Measurements from ENCODE around the gene TMEM245. TPM values are rescaled to one million over a fixed set of nuclear protein-coding genes. Genes with fewer than 3 reads are reported as not detected.

Gene TMEM245
- total and polyA plus RNA-seq, 10 of the 15 experiments (the other 5 are each of a cell fraction or from before 2014, with no cell fraction given) = 7.4 to 36.1 (median 19.0) TPM

GRCh38 chr9:109095321-109095720, 24.4 kb downstream of the TMEM245 start:
- POLR2A ChIA-PET = no interaction called here
- Histone ChIP-seq H3K4me3 (no peak overlapping the region), H3K4me2 (ENCODE audit: control insufficient read depth, insufficient read depth) (no peak overlapping the region), H3K36me3 (ENCODE audit: control insufficient read depth in 2 of 2, insufficient read depth in 2 of 2, low read length in 1 of 2) (peaks cover 4 to 15% of the 10 kb centered on the region in 2 experiments), H3K9me3 (replicated peaks; ENCODE audit: control insufficient read depth, insufficient read depth, low read length) (no peaks in the 10 kb centered on the region), H3K27me3 (replicated peaks in 1 of 2; ENCODE audit: control insufficient read depth in 2 of 2, insufficient read depth in 2 of 2, low read length in 1 of 2) (no peaks in the 10 kb centered on the region), H2AFZ (ENCODE audit: control insufficient read depth, low read depth, low read length) (no peak overlapping the region), H4K20me1 (ENCODE audit: control insufficient read depth, insufficient read depth) (no peaks in the 10 kb centered on the region; the same call in 1 of the 2 replicates), H3K4me1 (ENCODE audit: control insufficient read depth, insufficient read depth, low read length) (peaks cover 17% of the 10 kb centered on the region), H3K79me2 (ENCODE audit: control insufficient read depth, insufficient read depth, low read length) (peaks cover 32% of the 10 kb centered on the region), H3K27ac (ENCODE audit: control insufficient read depth, insufficient read depth) (no peak overlapping the region), H3K9ac (ENCODE audit: control insufficient read depth, insufficient read depth, low read length) (no peak overlapping the region)
- CTCF ChIA-PET = interaction anchor here (1.0 kb wide), 1 partner anchor 114 kb away, joined by 3 read pairs; no protein-coding TSS in a partner anchor
- WGBS (ENCODE audit: insufficient coverage, insufficient replicate concordance, low lambda C conversion rate, missing lambda C conversion rate) = 61% methylated on average over 3 of the region's 3 CpGs
- intact Hi-C loops (cut with micrococcal nuclease; ENCODE audit: unreplicated experiment) = no loop called here
- in situ Hi-C loops (cut with MboI) = no loop called here
- no peak for ATAC-seq
- no peak for DNase-seq (ENCODE audit: low read depth, low spot score)
- SMC1A ChIA-PET (ENCODE audit: uncharacterized antibody, unreplicated experiment) = no interaction called here
- TF ChIP-seq TCF3 (IDR thresholded peaks at IDR 0.05; ENCODE audit: borderline replicate concordance, insufficient read depth, low read depth, low read length) (no peak), CEBPB (IDR thresholded peaks at IDR 0.05; ENCODE audit: borderline replicate concordance in 1 of 2, low read depth in 2 of 2, low read length in 2 of 2) (no peak), E4F1 (IDR thresholded peaks at IDR 0.05; ENCODE audit: borderline replicate concordance, partially characterized antibody) (no peak), HDAC6 (IDR thresholded peaks at IDR 0.05; ENCODE audit: unreplicated experiment) (no peak), POLR2AphosphoS5 (IDR thresholded peaks at IDR 0.05; ENCODE audit: low read length) (no peak), CHD2 (IDR thresholded peaks at IDR 0.05; ENCODE audit: borderline replicate concordance, low read depth, low read length) (no peak), ZNF217 (IDR thresholded peaks at IDR 0.05) (no peak), JUND (IDR thresholded peaks at IDR 0.05; ENCODE audit: low read depth, low read length) (no peak), RAD21 (IDR thresholded peaks at IDR 0.05; ENCODE audit: insufficient read depth, low read depth, low read length) (no peak), SIN3A (IDR thresholded peaks at IDR 0.05; ENCODE audit: low read depth, low read length) (no peak), EED (IDR thresholded peaks at IDR 0.05; ENCODE audit: low read depth) (no peak), CHD4 (IDR thresholded peaks at IDR 0.05) (no peak), USF2 (IDR thresholded peaks at IDR 0.05; ENCODE audit: borderline replicate concordance, low read depth, low read length) (no peak), IKZF2 (IDR thresholded peaks at IDR 0.05) (no peak), ZNF384 (IDR thresholded peaks at IDR 0.05; ENCODE audit: borderline replicate concordance, low read depth, low read length) (no peak)
- no peak for FAIRE-seq
- RAD21 ChIA-PET (ENCODE audit: unreplicated experiment) = no interaction called here
- no TSS peak for BruUV-seq (replicated peaks)
